Cardiac septum (tissue), 1 donor: ENCODE data around the gene VAT1L. TPM values are rescaled to one million over a fixed set of nuclear protein-coding genes. Genes with fewer than 3 reads are reported as not detected.

Experiments
- DNase-seq: peaks from one replicate; pipeline ENCODE4 v3.0.0-alpha.2; 2020; ENCODE audit warnings: low spot score
- intact Hi-C: fragments of 100-400 bp; cut with DNase I; formaldehyde crosslinking; loops from one replicate; pipeline ENCODE4 v1.14.0; 2022
- total RNA-seq: library from RNA; stranded (reverse); fragmentation: NEBNext Ultra II Directional; extraction: Animal tissue kit (Norgen Biotek cat#: 25700); gene quantifications from one replicate; pipeline ENCODE4 v1.2.1, GENCODE V29; 2021
- donor health status: DM: no; HTN: no; CAD: no.

The VAT1L gene
- total RNA-seq, 1 donor from 2014 or later: 49.4 TPM

- DNase-seq: no peak
- intact Hi-C loops: loop anchor here (2.0 to 5.0 kb wide), 2 partner anchors 69 to 109 kb away; partner anchors contain the start of gene VAT1L
Measured at GRCh38 chr16:77858060-77858459, 69.7 kb downstream of the VAT1L start.

- intact Hi-C loops: loop anchor here (2.0 to 5.0 kb wide), 2 partner anchors 71 to 108 kb away; partner anchors contain the start of gene VAT1L
- DNase-seq: no peak
Measured at GRCh38 chr16:77859493-77860232, 71.3 kb downstream of the VAT1L start.

GRCh38 chr16:77860953-77861352, 72.6 kb downstream of the VAT1L start:
- DNase-seq: no peak
- intact Hi-C loops: no loop called here

DNA sequence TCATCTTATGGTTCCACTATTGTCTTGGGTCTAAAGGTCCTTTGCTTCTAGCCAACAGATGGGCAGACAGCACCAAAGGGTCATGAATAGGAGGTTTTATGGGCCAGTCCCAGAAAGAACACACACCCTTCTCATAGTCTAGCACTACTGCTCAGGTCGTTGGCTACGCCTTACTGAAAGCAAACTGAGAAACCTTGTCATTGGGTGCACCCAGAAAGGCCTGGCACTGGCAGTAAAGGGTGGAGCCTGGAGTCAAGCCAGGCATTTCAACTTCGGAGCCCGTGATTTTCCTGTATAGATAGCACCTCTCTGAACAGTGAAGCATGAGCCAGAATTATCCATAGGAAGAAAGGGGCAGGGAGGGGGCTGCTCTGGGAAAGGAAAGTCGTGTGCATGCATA, 74.9 kb downstream of the VAT1L start:
- intact Hi-C loops: no loop called here
- DNase-seq: no peak

- intact Hi-C loops: no loop called here
- DNase-seq: no peak
Measured at GRCh38 chr16:77866752-77867151, 78.4 kb downstream of the VAT1L start.

DNA sequence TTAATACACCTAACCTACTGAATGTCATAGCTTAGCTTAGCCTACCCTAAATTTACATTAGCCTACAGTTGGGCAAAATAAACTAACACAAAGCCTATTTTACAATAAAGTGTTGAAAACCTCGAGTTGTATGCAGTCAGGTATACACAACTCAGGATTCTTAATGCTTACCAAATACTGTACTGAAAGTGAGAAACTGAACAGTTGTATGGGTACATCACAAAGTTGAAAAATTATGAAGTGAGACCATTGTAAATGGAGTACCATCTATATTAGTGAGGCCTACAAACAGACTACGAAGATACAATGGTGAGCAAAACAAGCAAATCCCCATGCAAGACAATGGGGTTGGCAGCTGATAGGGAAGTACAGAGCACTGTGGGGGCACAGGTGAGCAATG, 79.7 kb downstream of the VAT1L start:
- intact Hi-C loops: no loop called here
- no peak for DNase-seq

DNA sequence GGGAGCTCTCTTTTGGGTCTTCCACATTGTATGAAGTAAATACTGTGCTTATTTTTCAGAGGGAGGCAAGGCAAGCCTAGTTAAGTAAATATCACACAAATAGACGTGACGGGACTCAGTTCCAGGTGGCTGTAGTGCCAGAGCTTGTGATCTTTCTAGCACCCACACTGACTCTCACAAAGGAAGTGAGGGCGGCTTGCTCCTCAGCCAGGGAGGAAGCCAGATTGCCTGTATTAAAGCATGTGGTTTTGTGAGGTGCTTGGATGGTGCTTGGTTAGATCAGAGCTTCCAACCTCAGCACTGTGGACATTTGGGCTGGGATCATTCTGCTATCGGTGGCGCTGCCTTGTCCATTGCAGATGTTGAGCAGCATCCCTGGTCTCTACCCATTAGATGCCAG, 80.1 kb downstream of the VAT1L start:
- intact Hi-C loops: no loop called here
- DNase-seq: no peak

GRCh38 chr16:77869997-77870813, 81.8 kb downstream of the VAT1L start:
- DNase-seq: no peak

GRCh38 chr16:77871932-77872331, 83.6 kb downstream of the VAT1L start:
- intact Hi-C loops: no loop called here
- no peak for DNase-seq

More at GRCh38 chr16:77869997-77870813, 81.8 kb downstream of the VAT1L start:
- intact Hi-C loops: no loop called here

GRCh38 chr16:77873066-77873465, 84.7 kb downstream of the VAT1L start:
- DNase-seq: no peak
- intact Hi-C loops: no loop called here

- intact Hi-C loops: no loop called here
- DNase-seq: no peak
Measured at GRCh38 chr16:77874347-77874746, 86.0 kb downstream of the VAT1L start.

DNA sequence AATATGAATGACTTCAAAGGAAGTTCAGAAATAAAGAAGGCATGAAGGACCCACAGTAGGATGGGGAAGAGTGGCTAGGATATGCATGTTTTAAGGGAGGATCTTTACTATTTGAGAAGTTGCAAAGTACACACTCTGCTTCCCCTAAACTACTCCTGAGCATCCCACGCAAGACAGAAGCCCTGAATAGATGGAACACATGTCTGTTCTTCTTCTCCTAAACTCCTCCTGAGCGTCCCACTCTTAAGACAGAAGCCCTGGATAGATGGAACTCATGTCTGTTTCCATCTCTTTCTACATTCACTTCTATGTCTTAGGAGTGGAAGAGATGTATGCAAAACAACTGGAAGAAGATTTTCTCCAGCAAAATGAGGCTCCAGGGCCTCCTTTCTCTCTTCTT, 88.4 kb downstream of the VAT1L start:
- DNase-seq: no peak
- intact Hi-C loops: no loop called here

- intact Hi-C loops: no loop called here
- no peak for DNase-seq
Measured at GRCh38 chr16:77877712-77878347, 89.5 kb downstream of the VAT1L start.

DNA sequence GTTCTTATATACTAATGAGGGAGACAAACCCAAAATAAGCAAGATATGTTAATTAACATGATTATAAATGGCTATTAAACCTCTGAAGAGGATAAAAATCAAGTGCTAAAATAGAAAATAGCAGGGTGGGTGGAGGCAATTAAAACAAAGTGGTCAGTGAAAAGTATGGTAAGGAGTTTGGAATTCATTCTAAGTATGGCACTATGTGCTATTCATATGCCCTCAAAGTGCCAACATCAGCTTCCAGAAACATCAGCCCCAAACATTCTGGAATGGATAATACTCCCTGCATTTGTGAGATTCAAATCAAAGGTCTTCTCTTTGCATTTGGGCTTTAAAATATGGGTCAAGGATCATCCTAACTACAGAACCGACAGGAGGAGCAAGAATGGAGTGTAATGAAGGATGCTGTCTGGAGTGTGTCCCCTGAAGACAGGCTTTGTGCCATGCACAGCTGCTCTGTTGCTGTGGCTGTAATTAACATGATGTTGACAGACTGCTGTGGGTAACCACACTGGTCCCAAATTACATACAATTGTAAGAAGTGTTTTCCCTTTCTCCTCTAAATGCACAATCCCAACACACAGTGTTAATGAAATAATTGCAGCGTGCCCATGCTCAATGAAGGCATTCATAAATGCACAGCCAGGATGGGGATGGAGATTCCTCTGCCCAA, 93.1 kb downstream of the VAT1L start:
- intact Hi-C loops: no loop called here
- DNase-seq: no peak

GRCh38 chr16:77882358-77882757, 94.0 kb downstream of the VAT1L start:
- intact Hi-C loops: no loop called here
- DNase-seq: no peak

DNA sequence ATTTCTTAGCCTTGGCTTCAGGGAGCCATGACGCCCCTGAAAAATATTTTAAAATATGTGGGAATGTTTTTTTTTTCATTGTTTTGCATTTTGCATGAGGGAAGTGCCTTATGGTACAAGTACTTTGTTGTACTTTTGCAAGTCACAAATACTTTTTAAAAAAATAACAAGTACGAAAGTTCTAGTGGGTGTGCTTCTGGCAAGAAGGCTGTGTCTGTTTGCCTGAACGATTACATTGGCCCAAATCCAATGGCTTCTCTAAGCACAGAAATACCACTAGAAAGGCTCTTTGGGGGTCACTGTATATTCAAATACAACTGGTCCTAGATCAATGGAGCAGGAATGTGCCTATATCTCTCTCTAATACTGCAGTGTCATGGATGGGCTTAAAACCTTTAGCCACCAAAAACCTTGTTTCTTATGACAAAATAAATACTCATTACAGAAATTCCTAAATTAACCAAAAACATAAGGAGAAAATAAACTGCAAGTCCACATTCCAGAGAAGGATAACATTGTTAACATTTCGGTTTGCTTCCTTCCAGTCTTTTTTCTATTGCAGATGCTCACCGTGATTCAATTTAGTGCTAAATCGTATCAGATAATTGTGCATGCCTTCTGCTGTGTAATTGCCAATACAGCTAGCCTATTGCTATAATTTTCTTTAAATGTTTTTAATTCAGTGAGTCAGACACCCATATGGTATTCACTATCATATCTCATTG, 97.4 kb downstream of the VAT1L start:
- intact Hi-C loops: no loop called here
- DNase-seq: no peak

GRCh38 chr16:77888871-77889270, 100.5 kb downstream of the VAT1L start:
- no peak for DNase-seq
- intact Hi-C loops: no loop called here

- intact Hi-C loops: no loop called here
Measured at GRCh38 chr16:77890075-77890474, 101.7 kb downstream of the VAT1L start.

GRCh38 chr16:77894162-77894561, 105.8 kb downstream of the VAT1L start:
- DNase-seq: no peak
- intact Hi-C loops: no loop called here

More at GRCh38 chr16:77890075-77890474, 101.7 kb downstream of the VAT1L start:
- DNase-seq: no peak
